SJCRH30 (cell line): ENCODE data around the gene FGFR2. TPM values are rescaled to one million over a fixed set of nuclear protein-coding genes. Genes with fewer than 3 reads are reported as not detected.
A peak's percentile ranks its signal among the peaks of the same experiment; 100 is the strongest.

ENCODE experiments used
- DNase-seq, 2 experiments: peaks; one replicate each; pipeline ENCODE4 v3.0.0-alpha.2; 2015 to 2020
- H3K27ac ChIP-seq: fragments of 250-450 bp; sonication (Bioruptor Pico); 2 replicates; pipeline ENCODE4 v1.5.1; 2020; ENCODE audit warnings: mild to moderate bottlenecking, moderate library complexity
- H3K27me3 ChIP-seq: fragments of 250-450 bp; sonication (Bioruptor Pico); 2 replicates; pipeline ENCODE4 v1.5.1; 2020; ENCODE audit warnings: mild to moderate bottlenecking, moderate library complexity
- H3K36me3 ChIP-seq: fragments of 250-450 bp; sonication (Bioruptor Pico); 2 replicates; pipeline ENCODE4 v1.5.1; 2020; ENCODE audit warnings: mild to moderate bottlenecking, moderate library complexity
- H3K4me1 ChIP-seq: fragments of 250-450 bp; sonication (Bioruptor Pico); 2 replicates; pipeline ENCODE4 v1.5.1; 2020; ENCODE audit warnings: mild to moderate bottlenecking, moderate library complexity
- H3K4me3 ChIP-seq: fragments of 250-450 bp; sonication (Bioruptor Pico); 2 replicates; pipeline ENCODE4 v1.5.1; 2020; ENCODE audit warnings: mild to moderate bottlenecking, moderate library complexity
- H3K9me3 ChIP-seq: fragments of 250-450 bp; sonication (Bioruptor Pico); replicated peaks from 2 replicates; pipeline ENCODE4 v1.5.1; 2020; ENCODE audit warnings: mild to moderate bottlenecking, moderate library complexity
- total RNA-seq: library from RNA; depleted of rRNA; stranded (reverse); fragments of >200 nt; shearing (Covaris generic); gene quantifications from 2 replicates; pipeline ENCODE4 v1.2.3, GENCODE V29; 2014

Gene FGFR2
- total RNA-seq, 1 experiment from 2014 or later: 44.8 TPM

GRCh38 chr10:121448766-121449421, 149.3 kb downstream of the FGFR2 start:
- Histone ChIP-seq H3K4me3 (no peak overlapping the region), H3K9me3 (no peaks in the 10 kb centered on the region), H3K27me3 (no peaks in the 10 kb centered on the region), H3K27ac (no peak overlapping the region), H3K36me3 (no peaks in the 10 kb centered on the region), H3K4me1 (no peaks in the 10 kb centered on the region)
- no peak for DNase-seq

GRCh38 chr10:121444520-121445165, 153.6 kb downstream of the FGFR2 start:
- H3K27me3 ChIP-seq: no peaks in the 10 kb centered on the region
- DNase-seq: no peak
- no peaks in the 10 kb centered on the region for H3K9me3 ChIP-seq
- no peak overlapping the region for H3K4me3 ChIP-seq
- H3K27ac ChIP-seq: no peak overlapping the region
- H3K4me1 ChIP-seq: no peaks in the 10 kb centered on the region
- H3K36me3 ChIP-seq: no peaks in the 10 kb centered on the region

GRCh38 chr10:121442086-121442935, 155.9 kb downstream of the FGFR2 start:
- Histone ChIP-seq H3K4me1 (no peaks in the 10 kb centered on the region), H3K4me3 (no peak overlapping the region), H3K27ac (no peak overlapping the region), H3K27me3 (no peaks in the 10 kb centered on the region), H3K9me3 (no peaks in the 10 kb centered on the region), H3K36me3 (no peaks in the 10 kb centered on the region)
- DNase-seq: no peak

- no peak overlapping the region for H3K4me3 ChIP-seq
- H3K27ac ChIP-seq: no peak overlapping the region
- no peaks in the 10 kb centered on the region for H3K27me3 ChIP-seq
- no peaks in the 10 kb centered on the region for H3K9me3 ChIP-seq
- no peaks in the 10 kb centered on the region for H3K36me3 ChIP-seq
- no peaks in the 10 kb centered on the region for H3K4me1 ChIP-seq
- no peak for DNase-seq
Measured at GRCh38 chr10:121440461-121440860, 157.8 kb downstream of the FGFR2 start.

- Histone ChIP-seq H3K4me1 (no peaks in the 10 kb centered on the region), H3K9me3 (no peaks in the 10 kb centered on the region)
- DNase-seq: no peak
Measured at GRCh38 chr10:121438333-121438732, 159.9 kb downstream of the FGFR2 start.

GRCh38 chr10:121437596-121437995, 160.6 kb downstream of the FGFR2 start:
- Histone ChIP-seq H3K27ac (no peak overlapping the region), H3K4me3 (no peak overlapping the region), H3K36me3 (no peaks in the 10 kb centered on the region), H3K27me3 (no peaks in the 10 kb centered on the region), H3K9me3 (no peaks in the 10 kb centered on the region), H3K4me1 (no peaks in the 10 kb centered on the region)
- DNase-seq: peak in 1 of 2 experiments; percentile 41

More at GRCh38 chr10:121438333-121438732, 159.9 kb downstream of the FGFR2 start:
- H3K27me3 ChIP-seq: no peaks in the 10 kb centered on the region
- no peak overlapping the region for H3K27ac ChIP-seq
- no peak overlapping the region for H3K4me3 ChIP-seq
- H3K36me3 ChIP-seq: no peaks in the 10 kb centered on the region

- Histone ChIP-seq H3K9me3 (no peaks in the 10 kb centered on the region), H3K36me3 (no peaks in the 10 kb centered on the region), H3K27me3 (no peaks in the 10 kb centered on the region), H3K4me3 (no peak overlapping the region), H3K4me1 (no peaks in the 10 kb centered on the region), H3K27ac (no peak overlapping the region)
- DNase-seq: no peak
Measured at GRCh38 chr10:121436630-121437341, 161.5 kb downstream of the FGFR2 start.

GRCh38 chr10:121436281-121436629, 162.0 kb downstream of the FGFR2 start:
- Histone ChIP-seq H3K4me1 (no peaks in the 10 kb centered on the region), H3K36me3 (no peaks in the 10 kb centered on the region), H3K27ac (no peak overlapping the region), H3K4me3 (no peak overlapping the region), H3K9me3 (no peaks in the 10 kb centered on the region), H3K27me3 (no peaks in the 10 kb centered on the region)
- DNase-seq: no peak

- no peaks in the 10 kb centered on the region for H3K36me3 ChIP-seq
- DNase-seq: no peak
- no peak overlapping the region for H3K4me3 ChIP-seq
- no peaks in the 10 kb centered on the region for H3K9me3 ChIP-seq
- no peaks in the 10 kb centered on the region for H3K27me3 ChIP-seq
- H3K27ac ChIP-seq: no peak overlapping the region
- H3K4me1 ChIP-seq: no peaks in the 10 kb centered on the region
Measured at GRCh38 chr10:121435099-121435875, 163.0 kb downstream of the FGFR2 start.

GRCh38 chr10:121433965-121434364, 164.3 kb downstream of the FGFR2 start:
- DNase-seq: no peak
- Histone ChIP-seq H3K9me3 (no peaks in the 10 kb centered on the region), H3K4me1 (no peaks in the 10 kb centered on the region), H3K36me3 (no peaks in the 10 kb centered on the region), H3K4me3 (no peak overlapping the region), H3K27ac (no peak overlapping the region), H3K27me3 (no peaks in the 10 kb centered on the region)

GRCh38 chr10:121428867-121429266, 169.4 kb downstream of the FGFR2 start:
- no peaks in the 10 kb centered on the region for H3K4me1 ChIP-seq
- H3K4me3 ChIP-seq: no peak overlapping the region
- H3K36me3 ChIP-seq: no peaks in the 10 kb centered on the region
- H3K9me3 ChIP-seq: no peaks in the 10 kb centered on the region
- H3K27ac ChIP-seq: no peak overlapping the region
- DNase-seq: no peak
- no peaks in the 10 kb centered on the region for H3K27me3 ChIP-seq
